Spleen (tissue), 11 donors: Measurements from ENCODE around the gene GALNT18. TPM values are rescaled to one million over a fixed set of nuclear protein-coding genes. Genes with fewer than 3 reads are reported as not detected.

ENCODE experiments used
- DNase-seq: peaks from one replicate; pipeline ENCODE4 v3.0.0-alpha.2; 2020
- H3K27ac ChIP-seq, 8 donors: fragments of 200-600 bp; sonication (generic) in 7 of 8; 1 replicate in 4 of 8; 2 replicates in 4 of 8; pipeline versions ENCODE4 v1.5.0 to v1.8.0; 2016 to 2021; ENCODE audit warnings: inconsistent platforms in 4 of 8, mild to moderate bottlenecking in 4 of 8, moderate library complexity in 1 of 8
- H3K27me3 ChIP-seq, 7 donors: fragments of 200-600 bp; sonication (generic) in 6 of 7; replicated peaks in 1 of 7; 1 replicate in 4 of 7; 2 replicates in 3 of 7; pipeline versions ENCODE4 v1.5.0 to v1.8.0; 2016 to 2021; ENCODE audit warnings: inconsistent platforms in 3 of 7, mild to moderate bottlenecking in 1 of 7
- H3K36me3 ChIP-seq, 6 donors: fragments of 200-600 bp; sonication (generic) in 5 of 6; 1 replicate in 4 of 6; 2 replicates in 2 of 6; pipeline versions ENCODE4 v1.5.0 to v1.8.0; 2016 to 2021; ENCODE audit warnings: inconsistent platforms in 2 of 6
- H3K4me1 ChIP-seq, 6 donors: fragments of 200-600 bp; sonication (generic) in 5 of 6; 1 replicate in 3 of 6; 2 replicates in 3 of 6; pipeline versions ENCODE4 v1.5.0 to v1.8.0; 2016 to 2021; ENCODE audit warnings: inconsistent platforms in 3 of 6
- H3K4me3 ChIP-seq, 8 donors: fragments of 200-600 bp; sonication (generic) in 7 of 8; 1 replicate in 4 of 8; 2 replicates in 4 of 8; pipeline versions ENCODE4 v1.5.0 to v1.8.0; 2016 to 2021; ENCODE audit warnings: inconsistent platforms in 4 of 8, mild to moderate bottlenecking in 4 of 8, moderate library complexity in 2 of 8
- H3K9me3 ChIP-seq, 8 donors: fragments of 200-600 bp; sonication (generic) in 7 of 8; 1 replicate in 4 of 8; 2 replicates in 4 of 8; pipeline versions ENCODE4 v1.5.0 to v1.8.0; 2016 to 2021; ENCODE audit warnings: inconsistent platforms in 4 of 8
- CTCF ChIP-seq, 11 experiments: fragments of 200-600 bp in 7 of 11; fragments of 450-650 bp in 4 of 11; sonication (generic) in 4 of 11; IDR thresholded peaks in 8 of 11; conservative IDR thresholded peaks in 3 of 11; 1 replicate in 7 of 11; 2 replicates in 4 of 11; pipeline versions ENCODE4 v1.4.0 to v1.8.0; 2016 to 2021; ENCODE audit warnings: antibody characterized with exemption in 11 of 11, inconsistent platforms in 4 of 11, mild to moderate bottlenecking in 1 of 11
- POLR2A ChIP-seq, 3 donors: fragments of 450-650 bp; IDR thresholded peaks; one replicate each; pipeline ENCODE4 v1.5.1; 2017; ENCODE audit warnings: antibody characterized with exemption in 3 of 3, mild to moderate bottlenecking in 1 of 3
- POLR2AphosphoS5 ChIP-seq, 3 donors: sonication (generic); formaldehyde crosslinking; IDR thresholded peaks; one replicate each; pipeline ENCODE4 v1.5.1; 2017; ENCODE audit warnings: antibody characterized with exemption in 3 of 3
- whole genome bisulfite sequencing, 5 donors: extraction: QIAGEN DNeasy Blood & Tissue Kit in 3 of 5; methylation state at CpG; one replicate each; pipeline versions ENCODE4 v1.1.5 to v1.1.7; 2013 to 2018; 5-methylcytosine and 5-hydroxymethylcytosine counted together
- intact Hi-C: fragments of 100-400 bp; cut with DNase I; formaldehyde crosslinking; loops from one replicate; pipeline ENCODE4 v1.15.0; 2023; ENCODE audit warnings: low total_unique reads
- polyA plus RNA-seq, 3 donors: library from polyadenylated mRNA; stranded (reverse); fragments of 200-250 nt; gene quantifications; one replicate each; pipeline ENCODE4 v1.2.1, GENCODE V29; 2013
- total RNA-seq, 7 donors: library from RNA; depleted of rRNA in 3 of 7; stranded (reverse); fragments of >200 nt in 3 of 7; fragmentation: NEBNext Ultra II Directional in 4 of 7; extraction: Animal tissue kit (Norgen Biotek cat#: 25700) in 4 of 7; gene quantifications; one replicate each; pipeline versions ENCODE4 v1.1.0 to v1.2.1, GENCODE V29; 2016 to 2021
- donor health status: healthy with polysubstance abuse.
- donor health status: DM: no; HTN: no; CAD: no; lungs with moderate emphysema.
- donor health status: DM: no; HTN: no; CAD: no.
- donor health status: Bipolar disorder and iron deficiency.
- donor health status: healthy.
- donor health status: DM: no; HTN: no; CAD: no.
- donor health status: DM: yes; HTN: yes; CAD: no.

The GALNT18 gene
- total and polyA plus RNA-seq, 10 donors, result 0.87 to 6.9 (median 3.9) TPM

- H3K4me3 ChIP-seq, result no peak overlapping the region
- H3K4me1 ChIP-seq, result no peaks in the 10 kb centered on the region
- no peaks in the 10 kb centered on the region for H3K9me3 ChIP-seq
- H3K27me3 ChIP-seq, result peaks cover 0 to 28% (median 0%) of the 10 kb centered on the region in 7 donors
- WGBS, 5 donors, result 59 to 67% (median 63%) methylated on average over 7 of the region's 7 CpGs
- intact Hi-C loops, result no loop called here
- H3K27ac ChIP-seq, result no peak overlapping the region
- no peaks in the 10 kb centered on the region for H3K36me3 ChIP-seq
- peak in 3 of 11 experiments; percentile 10 to 28 (median 16) for TF ChIP-seq CTCF (IDR thresholded peaks at IDR 0.05 in 8 of 11, conservative IDR thresholded peaks at IDR 0.05 in 3 of 11)
- no peak for TF ChIP-seq POLR2AphosphoS5 (IDR thresholded peaks at IDR 0.05)
- DNase-seq, result no peak
These were observed 390.8 kb downstream of the GALNT18 start for GRCh38 chr11:11230802-11231562.

GRCh38 chr11:11230087-11230486, 391.7 kb downstream of the GALNT18 start:
- TF ChIP-seq POLR2A (IDR thresholded peaks at IDR 0.05) (no peak), POLR2AphosphoS5 (IDR thresholded peaks at IDR 0.05) (no peak), CTCF (IDR thresholded peaks at IDR 0.05 in 8 of 11, conservative IDR thresholded peaks at IDR 0.05 in 3 of 11) (no peak)
- peaks cover 0 to 28% (median 0%) of the 10 kb centered on the region in 7 donors for H3K27me3 ChIP-seq
- intact Hi-C loops, result no loop called here
- no peaks in the 10 kb centered on the region for H3K36me3 ChIP-seq
- H3K4me3 ChIP-seq, result no peak overlapping the region
- no peaks in the 10 kb centered on the region for H3K9me3 ChIP-seq
- 81 to 92% (median 85%) methylated on average over 1 of the region's 1 CpG for WGBS, 5 donors
- H3K27ac ChIP-seq, result no peak overlapping the region
- no peaks in the 10 kb centered on the region for H3K4me1 ChIP-seq
- no peak for DNase-seq

- intact Hi-C loops, result no loop called here
- TF ChIP-seq POLR2A (IDR thresholded peaks at IDR 0.05) (no peak), POLR2AphosphoS5 (IDR thresholded peaks at IDR 0.05) (no peak), CTCF (IDR thresholded peaks at IDR 0.05 in 8 of 11, conservative IDR thresholded peaks at IDR 0.05 in 3 of 11) (no peak)
- no peak overlapping the region for H3K4me3 ChIP-seq
- no peaks in the 10 kb centered on the region for H3K36me3 ChIP-seq
- no peak overlapping the region for H3K27ac ChIP-seq
- H3K9me3 ChIP-seq, result no peaks in the 10 kb centered on the region
- WGBS, 5 donors, result 86 to 98% (median 89%) methylated on average over 2 of the region's 2 CpGs
- no peaks in the 10 kb centered on the region for H3K4me1 ChIP-seq
- peaks cover 0 to 28% (median 0%) of the 10 kb centered on the region in 7 donors for H3K27me3 ChIP-seq
- DNase-seq, result no peak
These were observed 392.2 kb downstream of the GALNT18 start for GRCh38 chr11:11229647-11230046.

GRCh38 chr11:11227296-11228085, 394.3 kb downstream of the GALNT18 start:
- no peak for TF ChIP-seq CTCF (IDR thresholded peaks at IDR 0.05 in 8 of 11, conservative IDR thresholded peaks at IDR 0.05 in 3 of 11)
- no peak for TF ChIP-seq POLR2A (IDR thresholded peaks at IDR 0.05)
- TF ChIP-seq POLR2AphosphoS5 (IDR thresholded peaks at IDR 0.05), result no peak
- Histone ChIP-seq H3K27me3 (peaks cover 0 to 14% (median 0%) of the 10 kb centered on the region in 7 donors), H3K4me1 (no peaks in the 10 kb centered on the region)

More at GRCh38 chr11:11227296-11228085, 394.3 kb downstream of the GALNT18 start:
- no peak overlapping the region for H3K27ac ChIP-seq
- no peak for DNase-seq
- no peak overlapping the region for H3K4me3 ChIP-seq
- WGBS, 5 donors, result 80 to 92% (median 90%) methylated on average over 7 to 8 of the region's 8 CpGs
- intact Hi-C loops, result no loop called here
- no peaks in the 10 kb centered on the region for H3K36me3 ChIP-seq
- no peaks in the 10 kb centered on the region for H3K9me3 ChIP-seq
